ENCODE results near the gene GNRHR.

- TF ChIP-seq CTCF (IDR thresholded peaks at IDR 0.05; ENCODE audit: low read depth, low read length, missing input control) = no peak
- TF ChIP-seq TAF1 (conservative IDR thresholded peaks at IDR 0.05) = no peak
- no peak for TF ChIP-seq RAD21 (IDR thresholded peaks at IDR 0.05)
- no peak for TF ChIP-seq GABPA (IDR thresholded peaks at IDR 0.05 in 1 of 2, conservative IDR thresholded peaks at IDR 0.05 in 1 of 2)
- TF ChIP-seq EGR1 (IDR thresholded peaks at IDR 0.05; ENCODE audit: low read depth in 2 of 2) = no peak
- no peak for TF ChIP-seq FOXA1 (IDR thresholded peaks at IDR 0.05)
- TF ChIP-seq SP1 (IDR thresholded peaks at IDR 0.05) = no peak
- TF ChIP-seq REST (IDR thresholded peaks at IDR 0.05) = no peak
- TF ChIP-seq ZBTB33 (IDR thresholded peaks at IDR 0.05) = no peak
- TF ChIP-seq JUND (IDR thresholded peaks at IDR 0.05) = no peak
- TF ChIP-seq YY1 (IDR thresholded peaks at IDR 0.05) = no peak
Observed at GRCh38 chr4:67755974-67756373, 1.8 kb upstream of the GNRHR start.

Data from liver (tissue), 3 donors.